H9 (cell line): ENCODE results near the gene TCERG1L. TPM values are rescaled to one million over a fixed set of nuclear protein-coding genes. Genes with fewer than 3 reads are reported as not detected.

Source experiments
- DNase-seq: peaks from one replicate; pipeline ENCODE4 v3.0.0-alpha.2; 2017
- H2AFZ ChIP-seq: one replicate; pipeline ENCODE4 v1.6.1; 2013; ENCODE audit warnings: mild to moderate bottlenecking, low read length, control low read depth, moderate library complexity
- H2AK5ac ChIP-seq: 2 replicates; pipeline ENCODE4 v1.6.1; 2013; ENCODE audit warnings: low read length, control low read depth, mixed read lengths; ENCODE audit not compliant: insufficient read length
- H2BK120ac ChIP-seq: one replicate; pipeline ENCODE4 v1.6.1; 2013; ENCODE audit warnings: low read depth, mild to moderate bottlenecking, low read length, control low read depth, inconsistent platforms; ENCODE audit not compliant: poor library complexity, severe bottlenecking
- H2BK12ac ChIP-seq: 2 replicates; pipeline ENCODE4 v1.6.1; 2013; ENCODE audit warnings: low read length, control low read depth, mixed read lengths, low read depth; ENCODE audit not compliant: insufficient read length
- H2BK15ac ChIP-seq: 2 replicates; pipeline ENCODE4 v1.6.1; 2013; ENCODE audit warnings: low read depth, low read length, control low read depth
- H2BK20ac ChIP-seq: one replicate; pipeline ENCODE4 v1.6.1; 2013; ENCODE audit warnings: low read depth, mild to moderate bottlenecking, low read length, control low read depth, inconsistent platforms; ENCODE audit not compliant: poor library complexity, severe bottlenecking
- H2BK5ac ChIP-seq: 2 replicates; pipeline ENCODE4 v1.6.1; 2013; ENCODE audit warnings: low read length, control low read depth, mixed read lengths; ENCODE audit not compliant: insufficient read length
- H3K14ac ChIP-seq: 2 replicates; pipeline ENCODE4 v1.6.1; 2013; ENCODE audit warnings: low read length, control low read depth; ENCODE audit not compliant: insufficient read depth
- H3K18ac ChIP-seq: 2 replicates; pipeline ENCODE4 v1.6.1; 2013; ENCODE audit warnings: low read depth, mild to moderate bottlenecking, mixed read lengths, low read length, control low read depth; ENCODE audit not compliant: insufficient read length
- H3K23ac ChIP-seq: 2 replicates; pipeline ENCODE4 v1.6.1; 2013; ENCODE audit warnings: low read length, control low read depth, mixed read lengths, low read depth; ENCODE audit not compliant: insufficient read length
- H3K23me2 ChIP-seq: 2 replicates; pipeline ENCODE4 v1.6.1; 2013; ENCODE audit warnings: low read depth, mild to moderate bottlenecking, mixed read lengths, low read length, control low read depth; ENCODE audit not compliant: insufficient read length, poor library complexity, severe bottlenecking
- H3K27ac ChIP-seq: 2 replicates; pipeline ENCODE4 v1.5.1; 2013; ENCODE audit warnings: low read length, control low read depth, mixed read lengths, low read depth; ENCODE audit not compliant: insufficient read length
- H3K27me3 ChIP-seq: 2 replicates; pipeline ENCODE4 v1.6.1; 2013; ENCODE audit warnings: low read length, control low read depth, inconsistent platforms; ENCODE audit not compliant: insufficient read depth
- H3K4ac ChIP-seq: 2 replicates; pipeline ENCODE4 v1.6.1; 2013; ENCODE audit warnings: low read depth, mild to moderate bottlenecking, control low read depth, inconsistent platforms, low read length, moderate library complexity
- H3K4me1 ChIP-seq: 2 replicates; pipeline ENCODE4 v1.6.1; 2013; ENCODE audit warnings: low read length, control low read depth, inconsistent platforms; ENCODE audit not compliant: insufficient read depth
- H3K4me2 ChIP-seq: 2 replicates; pipeline ENCODE4 v1.6.1; 2013; ENCODE audit warnings: low read length, control low read depth, mixed read lengths; ENCODE audit not compliant: insufficient read length, insufficient read depth
- H3K56ac ChIP-seq: 2 replicates; pipeline ENCODE4 v1.6.1; 2013; ENCODE audit warnings: low read depth, mild to moderate bottlenecking, mixed read lengths, low read length, control low read depth; ENCODE audit not compliant: insufficient read length
- H3K79me1 ChIP-seq: 2 replicates; pipeline ENCODE4 v1.6.1; 2013; ENCODE audit warnings: low read depth, mild to moderate bottlenecking, moderate library complexity, low read length, control low read depth, inconsistent platforms; ENCODE audit not compliant: insufficient read depth, poor library complexity, severe bottlenecking
- H3K79me2 ChIP-seq: 2 replicates; pipeline ENCODE4 v1.6.1; 2013; ENCODE audit warnings: low read length, control low read depth, inconsistent platforms; ENCODE audit not compliant: insufficient read depth
- H3K9ac ChIP-seq: 2 replicates; pipeline ENCODE4 v1.6.1; 2013; ENCODE audit warnings: low read length, control low read depth, mixed read lengths; ENCODE audit not compliant: insufficient read length; ENCODE audit errors: extremely low read depth
- H3K9me3 ChIP-seq: one replicate; pipeline ENCODE4 v1.6.1; 2013; ENCODE audit warnings: low read depth, low read length, inconsistent platforms; ENCODE audit not compliant: control insufficient read depth
- H3T11ph ChIP-seq: one replicate; pipeline ENCODE4 v1.6.1; 2013; ENCODE audit warnings: mild to moderate bottlenecking, low read length, control low read depth, inconsistent platforms
- H4K20me1 ChIP-seq: one replicate; pipeline ENCODE4 v1.6.1; 2013; ENCODE audit not compliant: control insufficient read depth, insufficient read length, insufficient read depth
- H4K5ac ChIP-seq: 2 replicates; pipeline ENCODE4 v1.6.1; 2013; ENCODE audit warnings: low read depth, mild to moderate bottlenecking, mixed read lengths, low read length, control low read depth; ENCODE audit not compliant: insufficient read length
- H4K8ac ChIP-seq: replicated peaks from 2 replicates; pipeline ENCODE4 v1.6.1; 2013; ENCODE audit warnings: low read length, control low read depth, mixed read lengths, low read depth; ENCODE audit not compliant: insufficient read length
- H4K91ac ChIP-seq: 2 replicates; pipeline ENCODE4 v1.6.1; 2013; ENCODE audit warnings: low read depth, mild to moderate bottlenecking, moderate library complexity, mixed read lengths, low read length, control low read depth; ENCODE audit not compliant: insufficient read length
- H3K27ac Mint-ChIP-seq, 3 experiments: 2 replicates in 2 of 3; 3 replicates in 1 of 3; pipeline ENCODE4 v1.8.0; 2020 to 2021; ENCODE audit warnings: mixed read lengths in 3 of 3, mild to moderate bottlenecking in 1 of 3, moderate library complexity in 1 of 3
- H3K27me3 Mint-ChIP-seq: 2 replicates; pipeline ENCODE4 v1.8.0; 2021; ENCODE audit warnings: low read depth, mild to moderate bottlenecking, moderate library complexity, mixed read lengths
- H3K36me3 Mint-ChIP-seq, 3 experiments: 2 replicates in 2 of 3; 3 replicates in 1 of 3; pipeline ENCODE4 v1.8.0; 2020 to 2021; ENCODE audit warnings: low read depth in 3 of 3, mixed read lengths in 3 of 3; ENCODE audit not compliant: insufficient read depth in 1 of 3
- H3K4me1 Mint-ChIP-seq, 2 experiments: 2 replicates each; pipeline ENCODE4 v1.8.0; 2020; ENCODE audit warnings: mixed read lengths in 2 of 2
- H3K4me3 Mint-ChIP-seq, 2 experiments: 2 replicates in 1 of 2; 3 replicates in 1 of 2; pipeline ENCODE4 v1.8.0; 2020 to 2021; ENCODE audit warnings: mild to moderate bottlenecking in 2 of 2, mixed read lengths in 2 of 2, moderate library complexity in 1 of 2
- H3K9me3 Mint-ChIP-seq, 2 experiments: 2 replicates in 1 of 2; 3 replicates in 1 of 2; pipeline ENCODE4 v1.8.0; 2020; ENCODE audit warnings: mild to moderate bottlenecking in 2 of 2, mixed read lengths in 2 of 2, moderate library complexity in 1 of 2
- CTCF ChIP-seq: fragments of 200-600 bp; sonication (generic); conservative IDR thresholded peaks from 3 replicates; pipeline ENCODE4 v1.8.0; 2021; ENCODE audit warnings: antibody characterized with exemption, mild to moderate bottlenecking
- WGBS: extraction: QIAGEN DNeasy Blood & Tissue Kit; methylation state at CpG from one replicate; pipeline ENCODE4 v1.1.7; 2013; ENCODE audit warnings: missing lambda C conversion rate, low lambda C conversion rate, mixed read lengths; ENCODE audit not compliant: insufficient read length; ENCODE audit errors: extremely low coverage; 5-methylcytosine and 5-hydroxymethylcytosine counted together
- total RNA-seq: library from RNA; stranded (reverse); gene quantifications from 2 replicates; pipeline ENCODE4 v1.2.1, GENCODE V29; 2021

TCERG1L gene
- total RNA-seq, 1 experiment from 2014 or later, result 3.3 TPM

GRCh38 chr10:131092386-131092785, 219.1 kb downstream of the TCERG1L start:
- Histone ChIP-seq H4K8ac (no peak overlapping the region), H3K27ac (no peak overlapping the region), H3K14ac (no peak overlapping the region), H3K9me3 (no peaks in the 10 kb centered on the region), H2BK12ac (no peak overlapping the region), H2AFZ (no peak overlapping the region), H2BK5ac (no peak overlapping the region), H3T11ph (no peak overlapping the region), H2BK20ac (no peak overlapping the region), H3K23ac (no peak overlapping the region), H3K9ac (no peak overlapping the region), H4K5ac (no peak overlapping the region), H2BK15ac (no peak overlapping the region), H3K27me3 (no peaks in the 10 kb centered on the region), H2AK5ac (no peak overlapping the region), H3K4ac (no peak overlapping the region), H4K91ac (no peak overlapping the region), H3K56ac (no peak overlapping the region), H3K79me1 (no peaks in the 10 kb centered on the region), H2BK120ac (no peak overlapping the region), H4K20me1 (no peaks in the 10 kb centered on the region), H3K4me1 (peaks cover 7% of the 10 kb centered on the region; the same call in 1 of the 2 replicates), H3K79me2 (no peaks in the 10 kb centered on the region), H3K4me2 (no peak overlapping the region), H3K23me2 (no peaks in the 10 kb centered on the region), H3K18ac (no peak overlapping the region)
- Mint-ChIP-seq H3K9me3 (peaks cover 0 to 2% of the 10 kb centered on the region in 2 experiments; a peak in 2 of 5 replicates), H3K36me3 (no peaks in the 10 kb centered on the region), H3K4me3 (no peak overlapping the region), H3K27ac (no peak overlapping the region), H3K27me3 (peaks cover 2% of the 10 kb centered on the region; the same call in 1 of the 2 replicates), H3K4me1 (peaks cover 27% of the 10 kb centered on the region in 2 experiments)
- no CpG with 5 or more reads among the region's 12 CpGs for WGBS
- no peak for DNase-seq
- TF ChIP-seq CTCF, result no peak
